Measurements from ENCODE around the gene CELSR3.

The CELSR3 gene

DNA sequence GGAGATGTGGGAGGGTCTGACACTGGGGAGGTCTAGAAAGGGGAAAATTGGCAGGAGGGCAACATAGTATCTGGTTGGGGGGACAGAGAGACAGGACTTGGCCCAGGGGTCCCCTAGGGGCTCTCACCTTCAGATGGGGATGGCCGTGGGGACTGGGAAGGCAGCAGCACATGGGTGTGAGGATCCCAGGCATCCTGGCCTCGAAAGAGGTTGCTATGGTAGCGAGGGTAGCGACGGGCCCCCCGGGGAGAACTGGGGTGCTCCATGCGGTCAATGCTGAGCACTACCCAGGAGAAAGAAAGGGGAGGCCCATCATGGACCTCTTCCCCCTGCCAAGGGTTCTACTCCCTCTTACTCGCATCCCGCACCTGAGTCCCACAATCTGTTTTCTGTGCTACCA lies 15.0 kb downstream of the CELSR3 start:
- Histone ChIP-seq H3K27ac (replicated peaks) (no peak overlapping the region), H3K4me3 (replicated peaks; ENCODE audit: insufficient read depth, low read length) (no peak overlapping the region)
- TF ChIP-seq, protein P1, sequence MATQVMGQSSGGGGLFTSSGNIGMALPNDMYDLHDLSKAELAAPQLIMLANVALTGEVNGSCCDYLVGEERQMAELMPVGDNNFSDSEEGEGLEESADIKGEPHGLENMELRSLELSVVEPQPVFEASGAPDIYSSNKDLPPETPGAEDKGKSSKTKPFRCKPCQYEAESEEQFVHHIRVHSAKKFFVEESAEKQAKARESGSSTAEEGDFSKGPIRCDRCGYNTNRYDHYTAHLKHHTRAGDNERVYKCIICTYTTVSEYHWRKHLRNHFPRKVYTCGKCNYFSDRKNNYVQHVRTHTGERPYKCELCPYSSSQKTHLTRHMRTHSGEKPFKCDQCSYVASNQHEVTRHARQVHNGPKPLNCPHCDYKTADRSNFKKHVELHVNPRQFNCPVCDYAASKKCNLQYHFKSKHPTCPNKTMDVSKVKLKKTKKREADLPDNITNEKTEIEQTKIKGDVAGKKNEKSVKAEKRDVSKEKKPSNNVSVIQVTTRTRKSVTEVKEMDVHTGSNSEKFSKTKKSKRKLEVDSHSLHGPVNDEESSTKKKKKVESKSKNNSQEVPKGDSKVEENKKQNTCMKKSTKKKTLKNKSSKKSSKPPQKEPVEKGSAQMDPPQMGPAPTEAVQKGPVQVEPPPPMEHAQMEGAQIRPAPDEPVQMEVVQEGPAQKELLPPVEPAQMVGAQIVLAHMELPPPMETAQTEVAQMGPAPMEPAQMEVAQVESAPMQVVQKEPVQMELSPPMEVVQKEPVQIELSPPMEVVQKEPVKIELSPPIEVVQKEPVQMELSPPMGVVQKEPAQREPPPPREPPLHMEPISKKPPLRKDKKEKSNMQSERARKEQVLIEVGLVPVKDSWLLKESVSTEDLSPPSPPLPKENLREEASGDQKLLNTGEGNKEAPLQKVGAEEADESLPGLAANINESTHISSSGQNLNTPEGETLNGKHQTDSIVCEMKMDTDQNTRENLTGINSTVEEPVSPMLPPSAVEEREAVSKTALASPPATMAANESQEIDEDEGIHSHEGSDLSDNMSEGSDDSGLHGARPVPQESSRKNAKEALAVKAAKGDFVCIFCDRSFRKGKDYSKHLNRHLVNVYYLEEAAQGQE (IDR thresholded peaks at IDR 0.05; ENCODE audit: insufficient replicate concordance, low read depth): no peak
- TF ChIP-seq, protein P2, sequence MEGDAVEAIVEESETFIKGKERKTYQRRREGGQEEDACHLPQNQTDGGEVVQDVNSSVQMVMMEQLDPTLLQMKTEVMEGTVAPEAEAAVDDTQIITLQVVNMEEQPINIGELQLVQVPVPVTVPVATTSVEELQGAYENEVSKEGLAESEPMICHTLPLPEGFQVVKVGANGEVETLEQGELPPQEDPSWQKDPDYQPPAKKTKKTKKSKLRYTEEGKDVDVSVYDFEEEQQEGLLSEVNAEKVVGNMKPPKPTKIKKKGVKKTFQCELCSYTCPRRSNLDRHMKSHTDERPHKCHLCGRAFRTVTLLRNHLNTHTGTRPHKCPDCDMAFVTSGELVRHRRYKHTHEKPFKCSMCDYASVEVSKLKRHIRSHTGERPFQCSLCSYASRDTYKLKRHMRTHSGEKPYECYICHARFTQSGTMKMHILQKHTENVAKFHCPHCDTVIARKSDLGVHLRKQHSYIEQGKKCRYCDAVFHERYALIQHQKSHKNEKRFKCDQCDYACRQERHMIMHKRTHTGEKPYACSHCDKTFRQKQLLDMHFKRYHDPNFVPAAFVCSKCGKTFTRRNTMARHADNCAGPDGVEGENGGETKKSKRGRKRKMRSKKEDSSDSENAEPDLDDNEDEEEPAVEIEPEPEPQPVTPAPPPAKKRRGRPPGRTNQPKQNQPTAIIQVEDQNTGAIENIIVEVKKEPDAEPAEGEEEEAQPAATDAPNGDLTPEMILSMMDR (IDR thresholded peaks at IDR 0.05; ENCODE audit: insufficient read depth, low read length): no peak
- no peak for TF ChIP-seq GABPA (IDR thresholded peaks at IDR 0.05; ENCODE audit: low read depth)
- no peak for TF ChIP-seq POLR2AphosphoS5 (IDR thresholded peaks at IDR 0.05; ENCODE audit: low read depth)
- TF ChIP-seq SPI1 (IDR thresholded peaks at IDR 0.05; ENCODE audit: borderline replicate concordance, low read depth): no peak

DNA sequence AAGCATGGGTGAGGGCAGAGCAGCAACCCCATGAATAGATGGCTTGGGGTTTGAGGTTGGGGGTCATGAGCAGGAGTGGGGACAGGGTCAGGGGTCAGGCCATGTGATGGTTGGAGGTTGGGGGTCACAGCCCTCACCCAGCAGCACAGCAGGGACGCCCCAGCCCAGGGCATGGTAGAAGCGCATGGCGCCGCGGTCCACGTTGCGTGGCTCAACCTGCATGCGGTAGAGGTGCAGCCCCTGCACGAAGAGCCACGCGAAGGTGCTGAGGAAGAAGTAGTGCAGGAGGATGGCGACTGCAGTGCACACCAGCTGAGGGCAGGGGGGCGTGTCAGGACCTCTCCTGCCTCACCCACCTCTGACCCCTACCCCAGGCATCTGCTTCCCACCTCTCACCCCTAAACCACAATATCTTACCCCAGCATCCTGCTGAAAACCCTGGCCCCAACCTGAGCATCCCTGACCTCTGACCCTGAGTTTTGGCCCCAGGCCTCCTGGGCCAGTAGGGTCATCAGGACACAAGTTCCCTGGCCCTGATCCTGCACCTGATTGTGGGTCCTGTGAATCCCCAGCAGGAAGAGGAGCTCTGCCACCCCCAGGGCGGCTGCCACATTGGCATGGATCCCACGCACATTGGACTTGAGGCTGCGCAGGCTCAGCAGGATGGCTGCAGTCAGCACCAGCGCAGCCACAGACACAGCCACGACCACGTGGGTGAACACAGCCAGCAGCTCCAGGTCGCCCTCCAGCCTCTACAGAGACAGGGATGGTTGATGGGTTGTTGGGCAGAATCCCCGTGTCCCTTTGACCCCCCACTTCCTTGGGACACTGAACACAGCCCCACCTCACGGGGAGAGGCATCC lies 17.6 kb downstream of the CELSR3 start:
- no peak for TF ChIP-seq GABPA (IDR thresholded peaks at IDR 0.05; ENCODE audit: low read depth)
- no peak for TF ChIP-seq POLR2AphosphoS5 (IDR thresholded peaks at IDR 0.05; ENCODE audit: low read depth)
- TF ChIP-seq SPI1 (IDR thresholded peaks at IDR 0.05; ENCODE audit: borderline replicate concordance, low read depth): no peak
- TF ChIP-seq, protein P1 (IDR thresholded peaks at IDR 0.05; ENCODE audit: insufficient replicate concordance, low read depth): no peak
- TF ChIP-seq, protein P2 (IDR thresholded peaks at IDR 0.05; ENCODE audit: insufficient read depth, low read length): no peak
- Histone ChIP-seq H3K4me3 (replicated peaks; ENCODE audit: insufficient read depth, low read length) (no peak overlapping the region), H3K27ac (replicated peaks) (no peak overlapping the region), H3K27me3 (ENCODE audit: insufficient read depth, poor library complexity, severe bottlenecking) (no peaks in the 10 kb centered on the region)
- no peak for DNase-seq (ENCODE audit: low read depth in 1 of 2, low spot score in 1 of 2)

More for the DNA sequence above, 15.0 kb downstream of the CELSR3 start:
- H3K27me3 ChIP-seq (ENCODE audit: insufficient read depth, poor library complexity, severe bottlenecking): no peaks in the 10 kb centered on the region
- DNase-seq (ENCODE audit: low read depth in 1 of 2, low spot score in 1 of 2): no peak

DNA sequence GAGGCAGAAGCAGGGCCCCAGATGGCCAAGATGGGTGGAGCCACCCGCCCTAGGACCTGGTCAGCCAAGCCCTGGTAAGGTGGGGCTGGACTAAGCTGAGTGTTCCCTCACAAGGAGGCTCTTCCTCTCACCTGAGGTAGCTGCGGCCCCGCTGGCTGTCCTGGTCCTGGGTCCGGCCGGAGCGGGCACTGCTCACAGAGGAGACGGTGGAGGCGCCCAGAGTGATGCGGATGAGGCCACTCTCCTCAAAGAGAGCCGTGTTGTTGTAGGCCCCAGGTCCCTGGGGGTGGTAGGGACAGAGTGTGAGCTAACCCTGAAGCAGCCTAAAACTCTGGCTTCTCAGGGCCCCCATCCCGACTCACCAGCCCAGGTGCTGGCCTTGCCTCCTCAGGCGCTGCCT lies 20.1 kb downstream of the CELSR3 start:
- Histone ChIP-seq H3K27ac (replicated peaks) (no peak overlapping the region), H3K4me3 (replicated peaks; ENCODE audit: insufficient read depth, low read length) (no peak overlapping the region), H3K27me3 (ENCODE audit: insufficient read depth, poor library complexity, severe bottlenecking) (no peaks in the 10 kb centered on the region)
- no peak for DNase-seq (ENCODE audit: low read depth in 1 of 2, low spot score in 1 of 2)
- TF ChIP-seq SPI1 (IDR thresholded peaks at IDR 0.05; ENCODE audit: borderline replicate concordance, low read depth): no peak
- TF ChIP-seq, protein P1 (IDR thresholded peaks at IDR 0.05; ENCODE audit: insufficient replicate concordance, low read depth): no peak
- TF ChIP-seq GABPA (IDR thresholded peaks at IDR 0.05; ENCODE audit: low read depth): no peak
- TF ChIP-seq, protein P2 (IDR thresholded peaks at IDR 0.05; ENCODE audit: insufficient read depth, low read length): no peak
- TF ChIP-seq POLR2AphosphoS5 (IDR thresholded peaks at IDR 0.05; ENCODE audit: low read depth): no peak

All from HL-60 (cell line).